HepG2 (cell line): Measurements from ENCODE around the gene NBPF15. TPM values are rescaled to one million over a fixed set of nuclear protein-coding genes. Genes with fewer than 3 reads are reported as not detected.
"Not testable (repeated sequence)": the region's sequence is repeated elsewhere in the genome, so short reads cannot be mapped to it uniquely, and the experiment has no call there.

Source experiments
- CCDC6 ChIP-seq: sonication (generic); formaldehyde crosslinking; IDR thresholded peaks from 2 replicates; pipeline ENCODE4 v1.8.1; 2022; ENCODE audit warnings: mild to moderate bottlenecking, missing genetic modification reagents, moderate library complexity
- E2F1 ChIP-seq: sonication (generic); formaldehyde crosslinking; IDR thresholded peaks from 2 replicates; pipeline ENCODE4 v1.5.0; 2020; ENCODE audit warnings: missing genetic modification reagents
- E2F2 ChIP-seq: sonication (generic); formaldehyde crosslinking; IDR thresholded peaks from 2 replicates; pipeline ENCODE4 v1.4.0; 2020; ENCODE audit warnings: missing genetic modification reagents, borderline replicate concordance
- FOXM1 ChIP-seq: sonication (generic); formaldehyde crosslinking; IDR thresholded peaks from 2 replicates; pipeline ENCODE4 v1.5.0; 2020; ENCODE audit warnings: missing genetic modification reagents
- FOXP4 ChIP-seq: sonication (generic); formaldehyde crosslinking; IDR thresholded peaks from 2 replicates; pipeline ENCODE4 v1.4.0; 2020; ENCODE audit warnings: missing genetic modification reagents
- HOXA3 ChIP-seq: sonication (generic); formaldehyde crosslinking; IDR thresholded peaks from 2 replicates; pipeline ENCODE4 v1.5.0; 2020; ENCODE audit warnings: missing genetic modification reagents
- KMT2B ChIP-seq: IDR thresholded peaks from 2 replicates; pipeline ENCODE4 v1.6.1; 2016; ENCODE audit warnings: missing genetic modification reagents, missing compliant biosample characterization
- MED1 ChIP-seq: sonication (generic); formaldehyde crosslinking; IDR thresholded peaks from 2 replicates; pipeline ENCODE4 v1.4.0; 2020; ENCODE audit warnings: missing genetic modification reagents
- PRDM4 ChIP-seq: sonication (generic); formaldehyde crosslinking; IDR thresholded peaks from 2 replicates; pipeline ENCODE4 v1.9.0; 2021; ENCODE audit warnings: missing genetic modification reagents, borderline replicate concordance
- SMAD3 ChIP-seq: sonication (generic); formaldehyde crosslinking; IDR thresholded peaks from 2 replicates; pipeline ENCODE4 v1.4.0; 2020; ENCODE audit warnings: missing genetic modification reagents
- SP1 ChIP-seq, 2 experiments: fragments of 450-650 bp in 1 of 2; sonication (generic) in 1 of 2; formaldehyde crosslinking in 1 of 2; IDR thresholded peaks; 2 replicates each; pipeline versions ENCODE4 v1.4.0 to v1.6.1; 2016 to 2020; ENCODE audit warnings: missing genetic modification reagents in 1 of 2
- ZBTB14 ChIP-seq: sonication (generic); formaldehyde crosslinking; IDR thresholded peaks from 2 replicates; pipeline ENCODE4 v1.4.0; 2020; ENCODE audit warnings: missing genetic modification reagents
- ZNF564 ChIP-seq: sonication (generic); formaldehyde crosslinking; IDR thresholded peaks from 2 replicates; pipeline ENCODE4 v1.8.1; 2023; ENCODE audit warnings: mild to moderate bottlenecking, missing genetic modification reagents
- polyA plus RNA-seq, 8 experiments: library from polyadenylated mRNA; depleted of rRNA in 3 of 8; stranded (reverse) in 7 of 8; unstranded in 1 of 8; fragments of >200 nt; fragmentation: Illumina TruSeq in 4 of 8; extraction: Trizol in 4 of 8; gene quantifications; 2 replicates each; pipeline versions ENCODE4 v1.2.1 to v1.2.3, GENCODE V29; 2011 to 2016; ENCODE audit warnings: low read depth in 4 of 8, missing spikeins in 1 of 8, mixed read lengths in 1 of 8; ENCODE audit not compliant: insufficient read depth in 1 of 8
- total RNA-seq, 5 experiments: library from RNA; depleted of rRNA; stranded (reverse); fragments of >200 nt; fragmentation: Illumina TruSeq; extraction: Trizol; gene quantifications; 2 replicates each; pipeline ENCODE4 v1.2.3, GENCODE V29; 2016; ENCODE audit warnings: low read depth in 1 of 5

The NBPF15 gene
- total and polyA plus RNA-seq, 2 of the 13 experiments (the other 11 are each of a cell fraction or from before 2014, with no cell fraction given): 15.5 to 21.2 TPM

- peak; percentile 64; the same call in 1 of the 2 replicates for TF ChIP-seq FOXP4
- peak; percentile 56; the same call in 1 of the 2 replicates for TF ChIP-seq HOXA3 (CRISPR knock-in tag)
- peak; percentile 38; the same call in 1 of the 2 replicates for TF ChIP-seq E2F1 (CRISPR knock-in tag)
- TF ChIP-seq KMT2B (CRISPR knock-in tag): 0 out of 2 replicates have a peak, but pooled peaks have one; percentile 38
- peak; percentile 90 for TF ChIP-seq MED1 (CRISPR knock-in tag)
- 0 out of 2 replicates have a peak, but pooled peaks have one; percentile 69 for TF ChIP-seq PRDM4 (CRISPR knock-in tag)
- TF ChIP-seq ZNF564 (CRISPR knock-in tag): 0 out of 2 replicates have a peak, but pooled peaks have one; percentile 39
- peak; percentile 69; the same call in 1 of the 2 replicates for TF ChIP-seq E2F2 (CRISPR knock-in tag)
- peak; percentile 56; the same call in 1 of the 2 replicates for TF ChIP-seq ZBTB14 (CRISPR knock-in tag)
- TF ChIP-seq FOXM1 (CRISPR knock-in tag): 0 out of 2 replicates have a peak, but pooled peaks have one; percentile 41
- TF ChIP-seq SP1 (IDR thresholded peaks at IDR 0.05): not testable (repeated sequence)
- TF ChIP-seq SP1 (CRISPR knock-in tag; IDR thresholded peaks at IDR 0.05): peak; percentile 60; the same call in 1 of the 2 replicates
- TF ChIP-seq SMAD3 (CRISPR knock-in tag): peak; percentile 75; the same call in 1 of the 2 replicates
- TF ChIP-seq CCDC6: peak; percentile 50; the same call in 1 of the 2 replicates
Observed at GRCh38 chr1:144412491-144413403, 48.7 kb downstream of the NBPF15 start (continued).
